Liver (tissue), 9 donors: ENCODE measurements around the gene WIPI1. TPM values are rescaled to one million over a fixed set of nuclear protein-coding genes. Genes with fewer than 3 reads are reported as not detected.

Experiments
- DNase-seq: peaks from one replicate; pipeline ENCODE4 v3.0.0-alpha.2; 2017; ENCODE audit warnings: low spot score
- H3K27ac ChIP-seq, 2 donors: one replicate each; pipeline ENCODE4 v1.7.0; 2013; ENCODE audit warnings: inconsistent platforms in 2 of 2, low read length in 2 of 2, control low read depth in 1 of 2, low read depth in 1 of 2, mild to moderate bottlenecking in 1 of 2
- H3K27me3 ChIP-seq, 4 donors: one replicate each; pipeline versions ENCODE4 v1.6.1 to v1.7.0; 2013; ENCODE audit warnings: low read length in 3 of 4, inconsistent platforms in 1 of 4, mild to moderate bottlenecking in 1 of 4, moderate library complexity in 1 of 4; ENCODE audit not compliant: control insufficient read depth in 4 of 4, insufficient read depth in 4 of 4
- H3K36me3 ChIP-seq, 4 donors: one replicate each; pipeline versions ENCODE4 v1.6.1 to v1.7.0; 2013; ENCODE audit warnings: low read length in 3 of 4, mild to moderate bottlenecking in 3 of 4, low read depth in 1 of 4, moderate library complexity in 1 of 4; ENCODE audit not compliant: control insufficient read depth in 4 of 4, insufficient read depth in 3 of 4
- H3K4me1 ChIP-seq, 4 donors: one replicate each; pipeline versions ENCODE4 v1.6.1 to v1.7.0; 2013; ENCODE audit warnings: low read length in 3 of 4, mild to moderate bottlenecking in 3 of 4, moderate library complexity in 1 of 4; ENCODE audit not compliant: control insufficient read depth in 4 of 4, insufficient read depth in 4 of 4
- H3K4me3 ChIP-seq, 3 donors: one replicate each; pipeline versions ENCODE4 v1.6.1 to v1.7.0; 2013; ENCODE audit warnings: low read length in 3 of 3, control low read depth in 1 of 3, low read depth in 1 of 3, mild to moderate bottlenecking in 1 of 3
- H3K9ac ChIP-seq, 2 donors: one replicate each; pipeline ENCODE4 v1.7.0; 2013; ENCODE audit warnings: low read length in 2 of 2, mild to moderate bottlenecking in 2 of 2, moderate library complexity in 2 of 2, control low read depth in 1 of 2, low read depth in 1 of 2
- H3K9me3 ChIP-seq, 4 donors: one replicate each; pipeline versions ENCODE4 v1.6.1 to v1.7.0; 2013; ENCODE audit warnings: low read length in 3 of 4; ENCODE audit not compliant: control insufficient read depth in 4 of 4
- EGR1 ChIP-seq, 2 donors: IDR thresholded peaks; 2 replicates each; pipeline ENCODE4 v1.6.1; 2016 to 2018; ENCODE audit warnings: antibody characterized with exemption in 2 of 2, low read depth in 2 of 2
- FOXA1 ChIP-seq: IDR thresholded peaks from 2 replicates; pipeline ENCODE4 v1.6.1; 2016; ENCODE audit warnings: antibody characterized with exemption
- FOXA2 ChIP-seq: IDR thresholded peaks from 2 replicates; pipeline ENCODE4 v1.6.1; 2016; ENCODE audit warnings: antibody characterized with exemption
- GABPA ChIP-seq, 2 donors: IDR thresholded peaks in 1 of 2; conservative IDR thresholded peaks in 1 of 2; 2 replicates each; pipeline ENCODE4 v1.6.1; 2016; ENCODE audit warnings: antibody characterized with exemption in 2 of 2, mild to moderate bottlenecking in 1 of 2, moderate library complexity in 1 of 2
- HNF4A ChIP-seq, 2 donors: conservative IDR thresholded peaks; 2 replicates each; pipeline ENCODE4 v1.6.1; 2016; ENCODE audit warnings: antibody characterized with exemption in 2 of 2, mild to moderate bottlenecking in 2 of 2
- HNF4G ChIP-seq: IDR thresholded peaks from 2 replicates; pipeline ENCODE4 v1.6.1; 2016; ENCODE audit warnings: antibody characterized with exemption
- JUND ChIP-seq, 2 donors: IDR thresholded peaks; 2 replicates each; pipeline ENCODE4 v1.6.1; 2016; ENCODE audit warnings: antibody characterized with exemption in 2 of 2
- NR2F2 ChIP-seq: IDR thresholded peaks from 2 replicates; pipeline ENCODE4 v1.6.1; 2016; ENCODE audit warnings: antibody characterized with exemption
- RAD21 ChIP-seq, 2 donors: IDR thresholded peaks; 2 replicates each; pipeline ENCODE4 v1.6.1; 2016; ENCODE audit warnings: antibody characterized with exemption in 2 of 2, mild to moderate bottlenecking in 2 of 2
- RXRA ChIP-seq, 2 donors: IDR thresholded peaks; 2 replicates each; pipeline ENCODE4 v1.6.1; 2017 to 2018; ENCODE audit warnings: antibody characterized with exemption in 2 of 2, mild to moderate bottlenecking in 1 of 2
- SP1 ChIP-seq: IDR thresholded peaks from 2 replicates; pipeline ENCODE4 v1.6.1; 2018; ENCODE audit warnings: antibody characterized with exemption, mild to moderate bottlenecking
- TAF1 ChIP-seq: conservative IDR thresholded peaks from 2 replicates; pipeline ENCODE4 v1.6.1; 2016; ENCODE audit warnings: antibody characterized with exemption, mild to moderate bottlenecking
- YY1 ChIP-seq: IDR thresholded peaks from 2 replicates; pipeline ENCODE4 v1.6.1; 2016; ENCODE audit warnings: antibody characterized with exemption, mild to moderate bottlenecking
- WGBS: extraction: QIAGEN DNeasy Blood & Tissue Kit; methylation state at CpG from one replicate; pipeline ENCODE4 v1.1.7; 2013; 5-methylcytosine and 5-hydroxymethylcytosine counted together
- polyA plus RNA-seq, 2 donors: library from polyadenylated mRNA; stranded (reverse) in 1 of 2; unstranded in 1 of 2; fragments of 200-250 nt in 1 of 2; fragments of >200 nt in 1 of 2; fragmentation: Nextera tagmentation in 1 of 2; extraction: Ambion mirVana in 1 of 2; gene quantifications; one replicate each; pipeline versions ENCODE4 v1.2.1 to v1.2.3, GENCODE V29; 2013 to 2015
- total RNA-seq, 2 donors: library from RNA; depleted of rRNA; stranded (reverse); fragments of >200 nt; gene quantifications; one replicate each; pipeline ENCODE4 v1.2.3, GENCODE V29; 2014
- TF ChIP-seq, protein P1 (sequence below): IDR thresholded peaks from 2 replicates; pipeline ENCODE4 v1.6.1; 2016; ENCODE audit warnings: antibody characterized with exemption
- TF ChIP-seq, protein P2 (sequence below): IDR thresholded peaks from 2 replicates; pipeline ENCODE4 v1.6.1; 2016; ENCODE audit warnings: antibody characterized with exemption
- TF ChIP-seq, protein P3 (sequence below): IDR thresholded peaks from 2 replicates; pipeline ENCODE4 v1.6.1; 2016; ENCODE audit warnings: antibody characterized with exemption
- TF ChIP-seq, protein P4 (sequence below): fragments of 150-350 bp; IDR thresholded peaks from 2 replicates; pipeline ENCODE4 v1.5.1; 2017; ENCODE audit warnings: improper control_type of control experiment, low read depth, low read length; ENCODE audit not compliant: missing input control
- TF ChIP-seq, protein P5 (sequence below): IDR thresholded peaks from 2 replicates; pipeline ENCODE4 v1.6.1; 2016; ENCODE audit warnings: antibody characterized with exemption, mild to moderate bottlenecking
- donor health status: healthy.
- donor health status: healthy.
- donor health status: healthy.
- donor health status: healthy.
- donor health status: healthy.

The WIPI1 gene
- total and polyA plus RNA-seq, 4 donors, result 21.1 to 48.6 (median 29.8) TPM

DNA sequence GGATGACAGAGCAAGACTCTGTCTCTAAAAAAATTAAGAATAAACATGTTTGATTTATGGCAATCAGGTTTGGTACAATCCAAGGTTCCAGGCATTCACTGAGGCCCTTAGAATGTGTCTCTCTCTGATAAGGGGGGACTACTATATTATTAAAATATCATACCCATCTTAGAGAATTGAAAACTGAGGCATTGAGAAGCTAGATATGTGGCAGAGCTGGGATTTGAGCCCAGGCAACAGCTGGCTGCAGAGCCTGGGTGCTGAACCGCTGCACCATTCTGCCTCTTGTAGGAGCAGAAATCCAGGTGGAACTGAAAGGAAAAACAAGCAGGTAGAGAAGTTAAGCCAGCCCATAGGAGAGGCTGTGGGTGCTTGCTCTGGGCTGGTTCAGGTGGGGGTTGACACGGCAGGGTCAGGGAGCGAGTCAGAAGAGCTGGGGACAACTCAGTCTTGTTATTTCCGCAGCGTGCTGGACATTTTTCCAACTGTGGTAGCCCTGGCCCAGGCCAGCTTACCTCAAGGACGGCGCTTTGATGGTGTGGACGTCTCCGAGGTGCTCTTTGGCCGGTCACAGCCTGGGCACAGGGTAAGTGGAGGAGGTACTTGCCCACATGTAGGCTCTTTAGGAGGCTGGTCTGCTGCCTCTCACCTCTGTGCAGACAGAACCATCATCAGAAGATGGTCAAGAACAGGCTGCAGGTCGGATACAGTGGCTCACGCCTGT is 62.5 kb downstream of the WIPI1 start:
- TF ChIP-seq NR2F2 (no peak), EGR1 (IDR thresholded peaks at IDR 0.05; ENCODE audit: low read depth in 2 of 2) (no peak), FOXA1 (no peak), YY1 (no peak), JUND (IDR thresholded peaks at IDR 0.05) (no peak), GABPA (IDR thresholded peaks at IDR 0.05 in 1 of 2, conservative IDR thresholded peaks at IDR 0.05 in 1 of 2) (no peak), HNF4A (conservative IDR thresholded peaks at IDR 0.05) (no peak), SP1 (no peak)
- TF ChIP-seq, protein P1, sequence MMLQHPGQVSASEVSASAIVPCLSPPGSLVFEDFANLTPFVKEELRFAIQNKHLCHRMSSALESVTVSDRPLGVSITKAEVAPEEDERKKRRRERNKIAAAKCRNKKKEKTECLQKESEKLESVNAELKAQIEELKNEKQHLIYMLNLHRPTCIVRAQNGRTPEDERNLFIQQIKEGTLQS, result no peak
- TF ChIP-seq, protein P2, sequence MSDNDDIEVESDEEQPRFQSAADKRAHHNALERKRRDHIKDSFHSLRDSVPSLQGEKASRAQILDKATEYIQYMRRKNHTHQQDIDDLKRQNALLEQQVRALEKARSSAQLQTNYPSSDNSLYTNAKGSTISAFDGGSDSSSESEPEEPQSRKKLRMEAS, result no peak
- peaks cover 2 to 31% (median 24%) of the 10 kb centered on the region in 4 donors for H3K4me1 ChIP-seq
- H3K4me3 ChIP-seq, result no peak overlapping the region
- no peaks in the 10 kb centered on the region for H3K36me3 ChIP-seq
- 99% methylated on average over 12 of the region's 12 CpGs for WGBS
- H3K9me3 ChIP-seq, result peaks cover 0 to 4% (median 0%) of the 10 kb centered on the region in 4 donors
- no peak for DNase-seq
- no peak overlapping the region for H3K9ac ChIP-seq
- H3K27me3 ChIP-seq, result no peaks in the 10 kb centered on the region
- no peak overlapping the region for H3K27ac ChIP-seq

DNA sequence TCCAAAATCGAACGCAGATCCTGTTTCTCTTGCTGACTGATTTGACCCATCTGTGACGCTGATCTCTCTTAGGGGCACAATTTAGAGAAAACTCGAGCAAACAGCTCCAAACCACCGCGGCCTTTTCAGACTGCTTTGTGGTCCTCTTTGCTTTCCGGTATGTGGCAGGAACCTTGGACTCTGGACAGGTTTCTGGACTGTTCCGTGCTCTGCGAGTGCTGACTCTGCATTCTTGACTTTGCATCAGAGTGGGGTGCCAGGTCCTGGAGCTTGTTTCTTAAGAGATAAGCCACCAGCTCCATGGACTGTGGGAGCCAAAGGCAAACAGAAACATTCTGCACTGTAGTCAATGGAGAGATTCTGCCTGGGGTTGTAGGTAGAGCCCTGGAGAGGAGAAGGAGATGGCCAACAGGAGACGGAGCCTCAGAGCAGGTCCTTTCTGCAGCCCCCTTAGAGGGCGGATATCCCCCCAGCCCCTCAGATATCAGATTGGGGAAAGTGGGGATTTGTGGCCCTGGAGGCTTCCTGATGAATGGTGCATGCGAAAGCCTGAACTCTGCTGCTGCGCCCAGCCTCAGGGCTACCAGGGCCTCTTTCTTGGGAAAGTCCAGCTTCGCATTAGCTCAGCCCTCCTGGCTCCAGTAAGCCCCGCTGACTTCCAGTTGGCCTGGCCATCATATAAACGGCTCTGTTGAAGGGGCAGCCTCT is 65.6 kb downstream of the WIPI1 start:
- peak overlapping the region in 1 of 2 donors; percentile 21 for H3K9ac ChIP-seq
- DNase-seq, result no peak
- H3K4me3 ChIP-seq, result no peak overlapping the region
- peaks cover 3 to 47% (median 32%) of the 10 kb centered on the region in 4 donors for H3K4me1 ChIP-seq
- TF ChIP-seq SP1 (peak; percentile 95), HNF4G (peak; percentile 92), HNF4A (conservative IDR thresholded peaks at IDR 0.05) (peak; percentile 96 to 99), YY1 (peak; percentile 32), FOXA1 (no peak), RXRA (IDR thresholded peaks at IDR 0.05) (peak; percentile 83 to 86), RAD21 (IDR thresholded peaks at IDR 0.05) (peak; percentile 29 to 65), GABPA (IDR thresholded peaks at IDR 0.05 in 1 of 2, conservative IDR thresholded peaks at IDR 0.05 in 1 of 2) (peak in 1 of 2 donors; percentile 28), JUND (IDR thresholded peaks at IDR 0.05) (peak; percentile 32 to 56), NR2F2 (peak; percentile 58), FOXA2 (no peak), EGR1 (IDR thresholded peaks at IDR 0.05; ENCODE audit: low read depth in 2 of 2) (peak; percentile 10 to 39), TAF1 (no peak)
- TF ChIP-seq, protein P3, sequence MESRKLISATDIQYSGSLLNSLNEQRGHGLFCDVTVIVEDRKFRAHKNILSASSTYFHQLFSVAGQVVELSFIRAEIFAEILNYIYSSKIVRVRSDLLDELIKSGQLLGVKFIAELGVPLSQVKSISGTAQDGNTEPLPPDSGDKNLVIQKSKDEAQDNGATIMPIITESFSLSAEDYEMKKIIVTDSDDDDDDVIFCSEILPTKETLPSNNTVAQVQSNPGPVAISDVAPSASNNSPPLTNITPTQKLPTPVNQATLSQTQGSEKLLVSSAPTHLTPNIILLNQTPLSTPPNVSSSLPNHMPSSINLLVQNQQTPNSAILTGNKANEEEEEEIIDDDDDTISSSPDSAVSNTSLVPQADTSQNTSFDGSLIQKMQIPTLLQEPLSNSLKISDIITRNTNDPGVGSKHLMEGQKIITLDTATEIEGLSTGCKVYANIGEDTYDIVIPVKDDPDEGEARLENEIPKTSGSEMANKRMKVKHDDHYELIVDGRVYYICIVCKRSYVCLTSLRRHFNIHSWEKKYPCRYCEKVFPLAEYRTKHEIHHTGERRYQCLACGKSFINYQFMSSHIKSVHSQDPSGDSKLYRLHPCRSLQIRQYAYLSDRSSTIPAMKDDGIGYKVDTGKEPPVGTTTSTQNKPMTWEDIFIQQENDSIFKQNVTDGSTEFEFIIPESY, result no peak
- TF ChIP-seq, protein P4, sequence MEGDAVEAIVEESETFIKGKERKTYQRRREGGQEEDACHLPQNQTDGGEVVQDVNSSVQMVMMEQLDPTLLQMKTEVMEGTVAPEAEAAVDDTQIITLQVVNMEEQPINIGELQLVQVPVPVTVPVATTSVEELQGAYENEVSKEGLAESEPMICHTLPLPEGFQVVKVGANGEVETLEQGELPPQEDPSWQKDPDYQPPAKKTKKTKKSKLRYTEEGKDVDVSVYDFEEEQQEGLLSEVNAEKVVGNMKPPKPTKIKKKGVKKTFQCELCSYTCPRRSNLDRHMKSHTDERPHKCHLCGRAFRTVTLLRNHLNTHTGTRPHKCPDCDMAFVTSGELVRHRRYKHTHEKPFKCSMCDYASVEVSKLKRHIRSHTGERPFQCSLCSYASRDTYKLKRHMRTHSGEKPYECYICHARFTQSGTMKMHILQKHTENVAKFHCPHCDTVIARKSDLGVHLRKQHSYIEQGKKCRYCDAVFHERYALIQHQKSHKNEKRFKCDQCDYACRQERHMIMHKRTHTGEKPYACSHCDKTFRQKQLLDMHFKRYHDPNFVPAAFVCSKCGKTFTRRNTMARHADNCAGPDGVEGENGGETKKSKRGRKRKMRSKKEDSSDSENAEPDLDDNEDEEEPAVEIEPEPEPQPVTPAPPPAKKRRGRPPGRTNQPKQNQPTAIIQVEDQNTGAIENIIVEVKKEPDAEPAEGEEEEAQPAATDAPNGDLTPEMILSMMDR, result no peak
- TF ChIP-seq, protein P5, sequence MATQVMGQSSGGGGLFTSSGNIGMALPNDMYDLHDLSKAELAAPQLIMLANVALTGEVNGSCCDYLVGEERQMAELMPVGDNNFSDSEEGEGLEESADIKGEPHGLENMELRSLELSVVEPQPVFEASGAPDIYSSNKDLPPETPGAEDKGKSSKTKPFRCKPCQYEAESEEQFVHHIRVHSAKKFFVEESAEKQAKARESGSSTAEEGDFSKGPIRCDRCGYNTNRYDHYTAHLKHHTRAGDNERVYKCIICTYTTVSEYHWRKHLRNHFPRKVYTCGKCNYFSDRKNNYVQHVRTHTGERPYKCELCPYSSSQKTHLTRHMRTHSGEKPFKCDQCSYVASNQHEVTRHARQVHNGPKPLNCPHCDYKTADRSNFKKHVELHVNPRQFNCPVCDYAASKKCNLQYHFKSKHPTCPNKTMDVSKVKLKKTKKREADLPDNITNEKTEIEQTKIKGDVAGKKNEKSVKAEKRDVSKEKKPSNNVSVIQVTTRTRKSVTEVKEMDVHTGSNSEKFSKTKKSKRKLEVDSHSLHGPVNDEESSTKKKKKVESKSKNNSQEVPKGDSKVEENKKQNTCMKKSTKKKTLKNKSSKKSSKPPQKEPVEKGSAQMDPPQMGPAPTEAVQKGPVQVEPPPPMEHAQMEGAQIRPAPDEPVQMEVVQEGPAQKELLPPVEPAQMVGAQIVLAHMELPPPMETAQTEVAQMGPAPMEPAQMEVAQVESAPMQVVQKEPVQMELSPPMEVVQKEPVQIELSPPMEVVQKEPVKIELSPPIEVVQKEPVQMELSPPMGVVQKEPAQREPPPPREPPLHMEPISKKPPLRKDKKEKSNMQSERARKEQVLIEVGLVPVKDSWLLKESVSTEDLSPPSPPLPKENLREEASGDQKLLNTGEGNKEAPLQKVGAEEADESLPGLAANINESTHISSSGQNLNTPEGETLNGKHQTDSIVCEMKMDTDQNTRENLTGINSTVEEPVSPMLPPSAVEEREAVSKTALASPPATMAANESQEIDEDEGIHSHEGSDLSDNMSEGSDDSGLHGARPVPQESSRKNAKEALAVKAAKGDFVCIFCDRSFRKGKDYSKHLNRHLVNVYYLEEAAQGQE, result peak; percentile 49
- TF ChIP-seq, protein P1, result peak; percentile 58
- TF ChIP-seq, protein P2, result peak; percentile 89
- no peaks in the 10 kb centered on the region for H3K36me3 ChIP-seq
- peaks cover 0 to 4% (median 0%) of the 10 kb centered on the region in 4 donors for H3K9me3 ChIP-seq
- no peaks in the 10 kb centered on the region for H3K27me3 ChIP-seq
- WGBS, result 56% methylated on average over 16 of the region's 16 CpGs
- H3K27ac ChIP-seq, result peak overlapping the region; percentile 55 to 84
